ENCODE results near the gene ZNF71.

Gene ZNF71

DNA sequence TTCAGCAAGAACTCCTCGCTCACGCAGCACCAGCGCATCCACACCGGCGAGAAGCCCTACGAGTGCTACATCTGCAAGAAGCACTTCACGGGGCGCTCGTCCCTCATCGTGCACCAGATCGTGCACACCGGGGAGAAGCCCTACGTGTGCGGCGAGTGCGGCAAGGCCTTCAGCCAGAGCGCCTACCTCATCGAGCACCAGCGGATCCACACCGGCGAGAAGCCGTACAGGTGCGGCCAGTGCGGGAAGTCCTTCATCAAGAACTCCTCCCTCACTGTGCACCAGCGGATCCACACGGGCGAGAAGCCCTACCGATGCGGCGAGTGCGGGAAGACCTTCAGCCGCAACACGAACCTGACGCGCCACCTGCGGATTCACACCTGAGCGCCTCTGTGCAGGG lies 27.3 kb downstream of the ZNF71 start:
- H3K4me3 ChIP-seq (ENCODE audit: extremely low read depth, insufficient read depth, low read length, poor library complexity, severe bottlenecking) = no peak overlapping the region
- no peak overlapping the region for H3K27ac ChIP-seq (ENCODE audit: low read depth, low read length, severe bottlenecking)
- H3K9me3 ChIP-seq (ENCODE audit: control insufficient read depth, low read length) = peaks cover 15% of the 10 kb centered on the region
- peaks cover 63% of the 10 kb centered on the region for H3K36me3 ChIP-seq (ENCODE audit: control insufficient read depth, insufficient read depth, low read length)
- 95 to 98% methylated on average over 33 to 37 of the region's 37 CpGs for WGBS, 2 experiments (ENCODE audit: insufficient coverage in 2 of 2)
- no peaks in the 10 kb centered on the region for H3K4me1 ChIP-seq (ENCODE audit: control insufficient read depth, insufficient read depth, low read length, poor library complexity, severe bottlenecking)

DNA sequence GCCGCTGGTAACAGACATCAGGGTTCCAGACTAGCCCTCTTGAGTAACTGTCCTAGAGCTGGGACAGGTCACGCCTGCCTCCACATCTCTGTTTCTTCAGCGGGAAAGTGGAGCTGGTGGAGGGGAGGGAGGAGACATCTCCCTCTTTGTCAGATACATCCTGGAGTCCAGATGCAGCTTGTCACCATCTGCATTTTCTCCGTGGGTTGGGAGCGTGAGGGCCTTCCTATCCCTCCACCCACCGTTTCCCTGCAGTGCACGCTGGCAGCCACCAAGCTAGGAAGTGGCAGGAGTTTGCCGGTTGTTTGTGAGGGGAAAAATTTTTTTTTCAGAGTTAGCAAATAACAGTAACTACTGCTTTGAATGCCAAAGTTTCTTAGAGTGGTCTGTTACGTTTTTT lies 27.9 kb downstream of the ZNF71 start:
- Histone ChIP-seq H3K9me3 (ENCODE audit: control insufficient read depth, low read length) (peaks cover 18% of the 10 kb centered on the region), H3K36me3 (ENCODE audit: control insufficient read depth, insufficient read depth, low read length) (peaks cover 57% of the 10 kb centered on the region), H3K4me3 (ENCODE audit: extremely low read depth, insufficient read depth, low read length, poor library complexity, severe bottlenecking) (no peak overlapping the region), H3K4me1 (ENCODE audit: control insufficient read depth, insufficient read depth, low read length, poor library complexity, severe bottlenecking) (no peaks in the 10 kb centered on the region), H3K27ac (ENCODE audit: low read depth, low read length, severe bottlenecking) (no peak overlapping the region)
- 90 to 95% methylated on average over 2 to 3 of the region's 9 CpGs for WGBS, 2 experiments (ENCODE audit: insufficient coverage in 2 of 2)

DNA sequence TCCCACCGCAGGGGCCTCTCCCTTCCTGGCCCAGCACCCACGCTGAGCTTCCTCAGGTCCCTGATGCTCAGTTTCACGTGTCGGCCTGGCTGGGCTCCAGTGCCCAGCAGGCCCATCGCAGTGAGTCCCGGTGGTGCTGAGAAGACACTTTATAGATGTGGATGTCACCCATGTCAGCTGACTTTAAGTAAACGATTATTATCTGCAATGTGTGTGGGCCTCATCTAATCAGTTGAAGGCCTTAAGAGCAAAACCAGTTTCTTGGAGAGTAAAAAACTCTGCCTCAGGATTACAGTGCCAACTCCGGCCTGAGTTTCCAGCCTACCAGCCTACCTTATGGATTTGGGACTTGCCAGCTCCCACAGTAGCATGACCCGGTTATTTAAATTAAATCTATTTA lies 30.6 kb downstream of the ZNF71 start:
- H3K9me3 ChIP-seq (ENCODE audit: control insufficient read depth, low read length) = peaks cover 36% of the 10 kb centered on the region
- H3K4me1 ChIP-seq (ENCODE audit: control insufficient read depth, insufficient read depth, low read length, poor library complexity, severe bottlenecking) = no peaks in the 10 kb centered on the region
- no peak overlapping the region for H3K27ac ChIP-seq (ENCODE audit: low read depth, low read length, severe bottlenecking)
- H3K4me3 ChIP-seq (ENCODE audit: extremely low read depth, insufficient read depth, low read length, poor library complexity, severe bottlenecking) = no peak overlapping the region
- WGBS, 2 experiments (ENCODE audit: insufficient coverage in 2 of 2) = 93 to 100% methylated on average over 4 to 7 of the region's 9 CpGs
- H3K36me3 ChIP-seq (ENCODE audit: control insufficient read depth, insufficient read depth, low read length) = peaks cover 45% of the 10 kb centered on the region

DNA sequence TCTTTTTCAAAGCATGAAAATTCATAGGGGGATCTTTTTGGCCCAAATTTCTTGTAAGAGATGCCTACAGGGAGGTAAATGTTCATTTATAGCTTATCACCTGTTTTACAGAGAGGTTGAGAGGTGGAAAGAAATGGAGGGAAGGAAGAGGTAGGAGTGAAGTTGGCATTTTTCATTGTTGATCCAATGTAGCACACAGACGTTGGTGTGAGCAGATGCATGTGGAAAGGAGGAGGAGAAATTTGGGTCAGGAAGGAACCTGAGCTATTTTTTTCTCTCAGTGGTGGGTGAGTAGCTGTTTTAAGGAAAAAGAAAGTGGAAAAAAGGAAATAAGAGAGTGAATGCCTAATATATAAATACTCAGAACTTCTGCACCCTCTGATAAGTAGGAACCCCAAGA lies 37.9 kb downstream of the ZNF71 start:
- 30 to 38% methylated on average over 1 of the region's 1 CpG for WGBS, 2 experiments (ENCODE audit: insufficient coverage in 2 of 2)
- Histone ChIP-seq H3K27ac (ENCODE audit: low read depth, low read length, severe bottlenecking) (no peak overlapping the region), H3K36me3 (ENCODE audit: control insufficient read depth, insufficient read depth, low read length) (no peaks in the 10 kb centered on the region), H3K9me3 (ENCODE audit: control insufficient read depth, low read length) (peaks cover 71% of the 10 kb centered on the region), H3K4me3 (ENCODE audit: extremely low read depth, insufficient read depth, low read length, poor library complexity, severe bottlenecking) (no peak overlapping the region), H3K4me1 (ENCODE audit: control insufficient read depth, insufficient read depth, low read length, poor library complexity, severe bottlenecking) (no peaks in the 10 kb centered on the region)

DNA sequence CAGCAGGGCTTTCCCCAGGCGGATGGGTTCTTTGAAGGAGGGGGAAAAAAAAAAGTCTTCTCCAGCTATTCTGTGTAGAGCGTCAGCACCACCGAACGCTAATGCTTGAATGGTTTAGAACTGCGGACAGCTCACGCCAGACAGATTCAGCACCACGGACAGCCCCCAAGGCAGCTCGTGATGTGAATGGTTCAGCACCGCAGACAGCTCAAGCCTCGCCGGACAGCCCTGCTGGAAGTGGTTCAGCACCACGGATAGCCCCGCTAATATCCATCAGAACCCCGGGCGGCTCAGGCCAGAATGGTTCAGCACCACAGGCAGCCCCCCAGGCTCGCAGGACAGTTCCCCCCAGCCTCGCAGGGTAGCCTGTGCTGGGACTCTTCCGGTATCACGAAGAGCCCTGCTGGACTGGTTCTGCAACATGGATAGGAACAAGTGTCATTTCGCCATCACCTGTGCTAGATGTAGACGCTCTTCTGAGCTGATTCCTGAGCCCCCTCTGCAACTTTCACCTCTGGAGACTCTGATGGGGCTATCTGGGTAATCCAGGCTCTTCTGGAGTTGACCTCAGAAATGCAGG lies 43.0 kb downstream of the ZNF71 start:
- Histone ChIP-seq H3K27ac (ENCODE audit: low read depth, low read length, severe bottlenecking) (no peak overlapping the region), H3K4me1 (ENCODE audit: control insufficient read depth, insufficient read depth, low read length, poor library complexity, severe bottlenecking) (no peaks in the 10 kb centered on the region), H3K36me3 (ENCODE audit: control insufficient read depth, insufficient read depth, low read length) (no peaks in the 10 kb centered on the region), H3K9me3 (ENCODE audit: control insufficient read depth, low read length) (peaks cover 69% of the 10 kb centered on the region), H3K4me3 (ENCODE audit: extremely low read depth, insufficient read depth, low read length, poor library complexity, severe bottlenecking) (no peak overlapping the region)
- WGBS, 2 experiments (ENCODE audit: insufficient coverage in 2 of 2) = 41 to 42% methylated on average over 20 to 21 of the region's 21 CpGs

DNA sequence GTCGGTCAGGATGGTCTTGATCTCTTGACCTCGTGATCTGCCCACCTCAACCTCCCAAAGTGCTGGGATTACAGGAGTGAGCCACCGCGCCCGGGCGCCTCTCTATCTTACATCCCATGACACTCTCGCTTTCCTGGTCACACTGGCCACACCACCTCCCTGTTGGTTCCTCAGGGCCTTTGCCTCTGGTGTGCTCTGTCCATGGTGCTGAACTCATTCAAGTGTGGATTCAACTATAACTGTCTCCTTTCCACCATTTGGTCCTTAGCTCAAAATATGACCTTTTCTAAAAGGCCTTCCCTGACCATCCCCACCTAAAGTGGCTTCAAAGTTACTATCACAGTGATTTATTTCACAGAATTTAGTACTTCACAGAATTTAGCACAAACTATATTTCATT lies 44.1 kb downstream of the ZNF71 start:
- WGBS, 2 experiments (ENCODE audit: insufficient coverage in 2 of 2) = 86 to 92% methylated on average over 7 of the region's 7 CpGs
- H3K4me1 ChIP-seq (ENCODE audit: control insufficient read depth, insufficient read depth, low read length, poor library complexity, severe bottlenecking) = no peaks in the 10 kb centered on the region
- no peaks in the 10 kb centered on the region for H3K36me3 ChIP-seq (ENCODE audit: control insufficient read depth, insufficient read depth, low read length)
- no peak overlapping the region for H3K4me3 ChIP-seq (ENCODE audit: extremely low read depth, insufficient read depth, low read length, poor library complexity, severe bottlenecking)
- no peak overlapping the region for H3K27ac ChIP-seq (ENCODE audit: low read depth, low read length, severe bottlenecking)
- peaks cover 68% of the 10 kb centered on the region for H3K9me3 ChIP-seq (ENCODE audit: control insufficient read depth, low read length)

GRCh38 chr19:56642711-56643459 lies 47.8 kb downstream of the ZNF71 start, which contains the start of gene SMIM17:
TSS of gene SMIM17 (plus strand) at chr19:56643159. CDS start at chr19:56645668, 2,509 bp downstream.
- 94% methylated on average over 41 to 49 of the region's 60 CpGs for WGBS, 2 experiments (ENCODE audit: insufficient coverage in 2 of 2)

GRCh38 chr19:56643460-56643955 lies 48.4 kb downstream of the ZNF71 start:
- no peak overlapping the region for H3K27ac ChIP-seq (ENCODE audit: low read depth, low read length, severe bottlenecking)
- peaks cover 65% of the 10 kb centered on the region for H3K9me3 ChIP-seq (ENCODE audit: control insufficient read depth, low read length)
- no peaks in the 10 kb centered on the region for H3K36me3 ChIP-seq (ENCODE audit: control insufficient read depth, insufficient read depth, low read length)
- H3K4me3 ChIP-seq (ENCODE audit: extremely low read depth, insufficient read depth, low read length, poor library complexity, severe bottlenecking) = no peak overlapping the region
- 80 to 90% methylated on average over 9 to 21 of the region's 25 CpGs for WGBS, 2 experiments (ENCODE audit: insufficient coverage in 2 of 2)
- H3K4me1 ChIP-seq (ENCODE audit: control insufficient read depth, insufficient read depth, low read length, poor library complexity, severe bottlenecking) = no peaks in the 10 kb centered on the region

More at GRCh38 chr19:56642711-56643459, 47.8 kb downstream of the ZNF71 start, which contains the start of gene SMIM17:
- Histone ChIP-seq H3K27ac (ENCODE audit: low read depth, low read length, severe bottlenecking) (no peak within 1 kb of the TSS), H3K9me3 (ENCODE audit: control insufficient read depth, low read length) (peaks cover 65% of the 10 kb centered on the region), H3K36me3 (ENCODE audit: control insufficient read depth, insufficient read depth, low read length) (no peaks in the 10 kb centered on the region), H3K4me1 (ENCODE audit: control insufficient read depth, insufficient read depth, low read length, poor library complexity, severe bottlenecking) (no peaks in the 10 kb centered on the region), H3K4me3 (ENCODE audit: extremely low read depth, insufficient read depth, low read length, poor library complexity, severe bottlenecking) (no peak within 1 kb of the TSS)

- 82 to 89% methylated on average over 3 of the region's 3 CpGs for WGBS, 2 experiments (ENCODE audit: insufficient coverage in 2 of 2)
- no peaks in the 10 kb centered on the region for H3K4me1 ChIP-seq (ENCODE audit: control insufficient read depth, insufficient read depth, low read length, poor library complexity, severe bottlenecking)
- H3K36me3 ChIP-seq (ENCODE audit: control insufficient read depth, insufficient read depth, low read length) = no peaks in the 10 kb centered on the region
- peaks cover 39% of the 10 kb centered on the region for H3K9me3 ChIP-seq (ENCODE audit: control insufficient read depth, low read length)
- H3K4me3 ChIP-seq (ENCODE audit: extremely low read depth, insufficient read depth, low read length, poor library complexity, severe bottlenecking) = no peak overlapping the region
- no peak overlapping the region for H3K27ac ChIP-seq (ENCODE audit: low read depth, low read length, severe bottlenecking)
These were observed 59.0 kb downstream of the ZNF71 start for GRCh38 chr19:56654151-56654550.

DNA sequence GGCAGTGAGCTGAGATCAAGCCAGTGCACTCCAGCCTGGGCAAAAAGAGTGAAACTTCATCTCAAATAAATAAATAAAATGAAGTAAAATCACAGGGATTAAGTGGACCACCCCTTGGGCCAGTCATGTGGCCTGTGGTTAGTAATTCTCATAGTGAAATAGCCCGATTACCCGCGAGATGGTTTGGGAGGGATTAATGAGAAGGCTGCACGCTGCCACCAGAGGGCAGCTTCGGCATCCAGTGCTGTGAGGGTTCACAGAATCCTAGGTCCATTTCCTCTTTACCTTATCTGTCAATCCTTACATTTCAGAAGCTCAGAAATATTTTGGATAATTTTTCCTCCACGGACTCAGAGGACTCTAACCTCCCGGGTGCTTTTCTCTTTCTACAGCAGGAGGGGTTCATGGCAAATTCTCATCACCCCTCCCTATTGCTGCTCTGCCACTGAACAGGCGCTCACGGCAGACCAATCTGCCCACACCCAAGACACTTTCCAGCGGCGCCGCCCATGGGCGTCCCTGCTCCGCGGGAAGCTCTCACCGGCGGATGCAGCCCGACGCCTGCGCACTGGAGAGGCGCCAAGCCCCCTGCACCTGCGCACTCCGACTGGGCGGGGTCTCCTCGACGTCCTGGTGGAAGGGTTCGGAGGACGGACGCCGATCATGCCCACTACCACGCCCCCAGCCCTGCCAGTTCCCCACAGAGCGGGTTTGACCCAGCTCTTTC lies 65.4 kb downstream of the ZNF71 start:
- no peak overlapping the region for H3K27ac ChIP-seq (ENCODE audit: low read depth, low read length, severe bottlenecking)
- H3K36me3 ChIP-seq (ENCODE audit: control insufficient read depth, insufficient read depth, low read length) = no peaks in the 10 kb centered on the region
- H3K4me3 ChIP-seq (ENCODE audit: extremely low read depth, insufficient read depth, low read length, poor library complexity, severe bottlenecking) = no peak overlapping the region
- peaks cover 37% of the 10 kb centered on the region for H3K9me3 ChIP-seq (ENCODE audit: control insufficient read depth, low read length)
- 92 to 93% methylated on average over 27 to 28 of the region's 32 CpGs for WGBS, 2 experiments (ENCODE audit: insufficient coverage in 2 of 2)
- H3K4me1 ChIP-seq (ENCODE audit: control insufficient read depth, insufficient read depth, low read length, poor library complexity, severe bottlenecking) = no peaks in the 10 kb centered on the region

All from mesodermal cell (in vitro differentiated cells).